Breast epithelium (tissue), 3 donors: ENCODE results near the gene KCNIP4.

Experiments used
- CTCF ChIP-seq, 3 donors: fragments of 450-650 bp; IDR thresholded peaks; one replicate each; pipeline ENCODE4 v1.5.1; 2016 to 2017; ENCODE audit warnings: antibody characterized with exemption in 3 of 3, mild to moderate bottlenecking in 3 of 3, moderate library complexity in 3 of 3
- POLR2A ChIP-seq: fragments of 450-650 bp; IDR thresholded peaks from one replicate; pipeline ENCODE4 v1.6.1; 2016; ENCODE audit warnings: antibody characterized with exemption, mild to moderate bottlenecking, moderate library complexity
- POLR2AphosphoS5 ChIP-seq, 3 donors: sonication (generic); formaldehyde crosslinking; IDR thresholded peaks; one replicate each; pipeline ENCODE4 v1.6.1; 2017; ENCODE audit warnings: antibody characterized with exemption in 3 of 3

- TF ChIP-seq CTCF (IDR thresholded peaks at IDR 0.05) = no peak
- TF ChIP-seq POLR2A = no peak
- no peak for TF ChIP-seq POLR2AphosphoS5 (IDR thresholded peaks at IDR 0.05)
Observed at GRCh38 chr4:21569638-21570037, 378.9 kb downstream of the KCNIP4 start.
